Esophagus (tissue), 2 donors: ENCODE results near the gene POMGNT2. TPM values are rescaled to one million over a fixed set of nuclear protein-coding genes. Genes with fewer than 3 reads are reported as not detected.

Source experiments
- H3K27ac ChIP-seq, 2 donors: one replicate each; pipeline ENCODE4 v1.5.1; 2013; ENCODE audit warnings: low read depth in 2 of 2, mild to moderate bottlenecking in 2 of 2, inconsistent platforms in 1 of 2, low read length in 1 of 2, moderate library complexity in 1 of 2
- H3K27me3 ChIP-seq, 2 donors: one replicate each; pipeline ENCODE4 v1.6.1; 2013; ENCODE audit warnings: low read length in 2 of 2, control low read depth in 1 of 2, mild to moderate bottlenecking in 1 of 2; ENCODE audit not compliant: insufficient read depth in 2 of 2, control insufficient read depth in 1 of 2
- H3K36me3 ChIP-seq, 2 donors: one replicate each; pipeline ENCODE4 v1.6.1; 2013; ENCODE audit warnings: low read length in 1 of 2; ENCODE audit not compliant: control insufficient read depth in 2 of 2, insufficient read depth in 2 of 2
- H3K4me1 ChIP-seq, 2 donors: one replicate each; pipeline ENCODE4 v1.6.1; 2013; ENCODE audit warnings: low read length in 1 of 2; ENCODE audit not compliant: control insufficient read depth in 2 of 2, insufficient read depth in 2 of 2
- H3K4me3 ChIP-seq, 2 donors: one replicate each; pipeline ENCODE4 v1.5.1; 2013; ENCODE audit warnings: low read length in 2 of 2, mild to moderate bottlenecking in 2 of 2, low read depth in 1 of 2, moderate library complexity in 1 of 2
- H3K9me3 ChIP-seq, 2 donors: one replicate each; pipeline ENCODE4 v1.6.1; 2013; ENCODE audit warnings: mild to moderate bottlenecking in 2 of 2, low read depth in 1 of 2, low read length in 1 of 2, moderate library complexity in 1 of 2; ENCODE audit not compliant: control insufficient read depth in 2 of 2, insufficient read depth in 1 of 2
- WGBS, 2 donors: extraction: QIAGEN DNeasy Blood & Tissue Kit; methylation state at CpG; one replicate each; pipeline ENCODE4 v1.1.7; 2013; 5-methylcytosine and 5-hydroxymethylcytosine counted together
- polyA plus RNA-seq, 2 donors: library from polyadenylated mRNA; stranded (reverse); fragments of 200-250 nt; gene quantifications; one replicate each; pipeline ENCODE4 v1.2.3, GENCODE V29; 2013
- donor health status: healthy with polysubstance abuse.
- donor health status: Bipolar disorder and iron deficiency.

POMGNT2 gene
- polyA plus RNA-seq, 2 donors: 2.0 to 7.2 TPM

DNA sequence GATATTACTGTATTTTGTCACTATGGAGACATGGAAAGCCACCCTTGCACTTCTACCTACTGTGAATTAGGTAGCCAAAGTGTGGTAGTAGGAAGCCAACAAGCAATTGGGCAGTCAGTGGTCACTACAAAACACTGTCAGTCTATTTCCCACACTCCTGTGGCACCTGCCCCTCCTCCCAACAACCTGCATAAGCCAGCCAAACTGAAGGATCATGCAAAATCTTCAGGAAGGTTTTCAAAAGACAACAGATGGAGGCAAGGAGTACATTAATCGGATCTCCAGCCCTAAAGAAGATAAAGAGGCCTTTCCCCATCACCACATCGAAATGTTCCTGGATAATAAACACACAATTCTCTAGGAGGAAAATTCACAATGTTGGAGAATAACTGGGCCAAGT, 11.9 kb downstream of the POMGNT2 start:
- Histone ChIP-seq H3K9me3 (no peaks in the 10 kb centered on the region), H3K4me3 (no peak overlapping the region), H3K27me3 (no peaks in the 10 kb centered on the region), H3K36me3 (no peaks in the 10 kb centered on the region), H3K27ac (no peak overlapping the region), H3K4me1 (peaks cover 0 to 4% of the 10 kb centered on the region in 2 donors)
- WGBS, 2 donors: 89 to 96% methylated on average over 2 of the region's 2 CpGs

DNA sequence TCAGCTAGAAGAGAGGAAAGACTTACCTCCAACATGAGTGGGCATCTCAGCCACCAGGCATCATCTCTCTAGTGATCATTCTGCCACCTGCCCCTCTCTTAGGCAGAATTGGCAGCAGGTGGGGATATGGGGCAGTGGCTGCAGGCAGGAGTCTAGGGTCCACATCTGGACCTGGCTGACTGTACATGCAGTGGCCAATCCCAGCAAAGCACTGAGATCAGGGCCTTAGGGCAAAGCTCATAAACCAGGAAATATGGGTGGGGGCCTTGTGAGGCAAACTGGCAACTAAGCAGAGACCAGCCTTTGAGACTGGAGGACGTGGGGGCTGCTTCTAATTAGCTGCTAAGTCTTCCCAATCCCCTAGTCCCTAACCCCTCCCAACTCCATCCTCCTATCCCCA, 12.9 kb downstream of the POMGNT2 start:
- 52 to 75% methylated on average over 1 of the region's 1 CpG for WGBS, 2 donors
- Histone ChIP-seq H3K36me3 (peaks cover 0 to 4% of the 10 kb centered on the region in 2 donors), H3K4me3 (no peak overlapping the region), H3K4me1 (peaks cover 0 to 4% of the 10 kb centered on the region in 2 donors), H3K9me3 (no peaks in the 10 kb centered on the region), H3K27ac (no peak overlapping the region), H3K27me3 (no peaks in the 10 kb centered on the region)

DNA sequence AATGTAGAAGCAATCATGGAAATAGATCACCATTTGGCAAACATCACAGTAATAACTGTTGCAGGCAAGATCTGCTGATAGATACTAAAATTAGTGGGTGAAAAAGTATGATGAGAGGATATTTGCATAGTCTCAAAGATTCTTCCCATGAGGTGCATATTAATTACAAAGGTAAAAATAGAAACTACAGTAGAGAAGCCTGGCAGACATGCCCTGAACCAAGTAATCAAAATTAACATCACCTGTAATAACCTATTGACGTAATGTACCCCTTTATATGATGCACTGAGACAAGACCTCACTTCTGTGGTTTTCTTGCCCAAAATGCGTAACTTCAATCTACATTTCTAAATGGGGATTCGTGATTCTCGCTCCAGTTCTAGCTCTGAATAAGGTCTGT, 14.4 kb downstream of the POMGNT2 start:
- H3K4me1 ChIP-seq: peaks cover 2 to 4% of the 10 kb centered on the region in 2 donors
- H3K27me3 ChIP-seq: no peaks in the 10 kb centered on the region
- 94 to 100% methylated on average over 4 of the region's 4 CpGs for whole genome bisulfite sequencing, 2 donors

DNA sequence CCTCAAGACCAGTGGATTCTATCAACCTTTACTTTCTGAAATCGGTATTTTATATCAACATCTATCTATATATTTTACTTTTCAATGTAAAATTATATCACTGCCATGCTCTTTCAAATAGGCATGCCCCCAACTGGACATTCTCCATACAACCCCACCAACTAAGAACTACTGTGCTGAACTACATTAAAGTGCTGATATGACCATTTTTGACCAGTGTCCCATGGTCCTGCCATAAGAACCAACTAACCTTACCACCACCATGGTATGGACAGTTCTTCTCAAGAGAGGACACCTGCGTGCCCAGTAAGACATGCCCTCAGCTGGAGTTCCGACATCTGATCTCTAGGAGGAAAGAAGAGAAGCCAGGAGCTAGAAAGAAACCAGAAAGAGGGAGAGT, 15.6 kb downstream of the POMGNT2 start:
- Histone ChIP-seq H3K36me3 (peaks cover 4% of the 10 kb centered on the region in 2 donors), H3K9me3 (no peaks in the 10 kb centered on the region), H3K4me3 (no peak overlapping the region), H3K27ac (no peak overlapping the region), H3K4me1 (peaks cover 2 to 4% of the 10 kb centered on the region in 2 donors), H3K27me3 (no peaks in the 10 kb centered on the region)
- 91% methylated on average over 3 of the region's 3 CpGs for WGBS, 2 donors

More for the DNA sequence above, 14.4 kb downstream of the POMGNT2 start:
- H3K27ac ChIP-seq: no peak overlapping the region
- no peaks in the 10 kb centered on the region for H3K9me3 ChIP-seq
- peaks cover 0 to 4% of the 10 kb centered on the region in 2 donors for H3K36me3 ChIP-seq
- H3K4me3 ChIP-seq: no peak overlapping the region

DNA sequence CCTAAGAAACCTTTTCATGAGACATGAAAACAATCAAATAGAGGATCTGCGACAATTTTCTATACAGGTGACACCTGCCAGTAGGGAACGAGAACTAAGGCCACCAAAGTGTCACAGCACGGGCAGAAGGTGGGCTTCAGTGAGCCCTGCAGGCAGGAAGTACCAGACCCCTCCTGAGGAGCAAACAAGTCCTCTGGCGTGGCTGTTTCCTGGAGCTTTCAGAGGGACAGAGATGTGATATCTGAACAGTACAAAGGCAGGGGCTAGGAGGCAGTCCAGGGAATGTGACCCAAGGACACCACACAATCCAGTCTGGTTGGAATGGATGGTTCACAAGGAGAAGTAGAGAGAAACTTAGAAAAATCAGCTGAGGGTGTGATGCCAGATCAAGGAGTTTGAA, 16.8 kb downstream of the POMGNT2 start:
- H3K27ac ChIP-seq: no peak overlapping the region
- peaks cover 2 to 4% of the 10 kb centered on the region in 2 donors for H3K4me1 ChIP-seq
- H3K27me3 ChIP-seq: no peaks in the 10 kb centered on the region
- 94 to 95% methylated on average over 4 of the region's 4 CpGs for WGBS, 2 donors
- no peaks in the 10 kb centered on the region for H3K9me3 ChIP-seq
- peaks cover 4% of the 10 kb centered on the region in 2 donors for H3K36me3 ChIP-seq
- no peak overlapping the region for H3K4me3 ChIP-seq

DNA sequence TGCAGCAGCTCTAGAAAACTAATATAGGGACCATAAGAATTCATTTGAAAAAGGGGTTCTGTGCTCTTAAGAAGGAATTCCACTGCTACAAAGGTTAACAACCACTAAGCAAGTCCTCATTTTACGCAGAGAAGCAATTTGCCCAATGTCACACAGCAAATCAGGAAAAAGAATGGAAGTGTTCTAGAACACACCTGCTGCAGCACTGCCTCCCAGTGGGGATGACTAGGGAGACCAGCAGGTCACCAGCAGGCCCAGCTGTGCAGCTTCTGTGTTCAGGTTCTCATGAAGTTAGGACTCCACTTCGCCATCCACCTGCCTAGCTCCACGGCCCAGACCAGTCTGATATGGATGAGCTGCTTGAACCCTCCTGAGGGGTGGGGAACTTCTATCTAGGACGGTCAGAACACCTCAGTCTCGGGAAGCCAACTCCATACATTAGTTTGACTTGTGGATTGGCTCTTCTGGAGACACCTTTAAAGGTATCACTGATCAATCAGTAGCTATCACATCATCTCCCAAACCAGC, 18.6 kb downstream of the POMGNT2 start:
- H3K4me1 ChIP-seq: peaks cover 0 to 2% of the 10 kb centered on the region in 2 donors
- H3K27ac ChIP-seq: no peak overlapping the region
- no peaks in the 10 kb centered on the region for H3K27me3 ChIP-seq
- peaks cover 4% of the 10 kb centered on the region in 2 donors for H3K36me3 ChIP-seq
- WGBS, 2 donors: 96 to 100% methylated on average over 5 of the region's 5 CpGs
- H3K9me3 ChIP-seq: no peaks in the 10 kb centered on the region
- no peak overlapping the region for H3K4me3 ChIP-seq

DNA sequence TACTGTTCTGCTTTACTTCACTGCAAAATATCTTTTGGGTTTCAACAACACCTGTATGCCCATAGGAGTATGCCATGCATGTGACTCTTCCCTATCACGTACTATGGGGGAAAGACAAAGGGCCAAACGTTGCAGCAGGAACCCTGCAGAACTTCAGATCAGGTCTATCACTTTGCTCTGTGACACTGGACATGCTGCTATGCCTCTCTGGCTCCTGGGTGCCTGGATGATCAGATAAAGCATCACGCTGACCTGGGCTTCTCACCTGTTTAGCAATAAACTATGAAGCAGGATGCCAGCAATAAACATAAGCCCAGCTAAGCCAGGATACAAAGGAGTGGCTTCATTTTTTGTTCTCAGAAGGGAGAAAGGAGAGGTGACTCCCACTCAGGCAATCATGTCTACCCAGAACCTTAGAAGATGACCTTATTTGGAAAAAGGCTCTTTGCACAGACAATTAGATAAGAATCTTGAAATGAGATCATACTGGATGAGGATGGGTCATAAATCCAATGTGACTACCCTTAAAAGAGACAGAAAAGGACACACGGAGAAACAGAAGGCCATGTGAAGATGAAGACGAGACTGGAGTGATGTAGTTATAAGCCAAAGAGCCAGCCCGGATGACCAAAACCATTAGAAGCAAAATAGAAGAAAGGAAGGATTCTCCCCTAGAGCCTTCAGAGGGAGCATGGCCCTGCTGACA, 19.3 kb downstream of the POMGNT2 start:
- 92 to 94% methylated on average over 6 of the region's 6 CpGs for WGBS, 2 donors
- H3K9me3 ChIP-seq: no peaks in the 10 kb centered on the region
- H3K4me1 ChIP-seq: peaks cover 0 to 2% of the 10 kb centered on the region in 2 donors

DNA sequence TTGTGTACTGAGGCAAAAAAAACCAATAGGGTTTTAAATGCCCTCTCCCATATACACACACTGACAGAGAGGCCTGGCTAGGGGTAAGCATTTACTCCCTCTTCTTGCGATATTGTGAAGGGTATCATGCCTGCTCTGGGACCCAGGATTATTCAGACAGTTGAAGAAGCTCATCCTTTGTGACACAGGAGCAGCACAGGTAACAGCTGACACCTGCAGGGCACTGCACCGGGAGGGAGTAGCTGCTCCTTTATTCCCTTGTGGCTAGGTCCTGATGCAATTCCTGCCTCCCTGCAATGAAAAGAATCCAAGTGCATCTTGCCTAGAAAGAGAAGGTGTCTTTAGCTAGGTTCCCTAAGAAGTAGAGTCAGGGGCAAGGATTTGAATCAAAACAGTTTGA, 23.4 kb downstream of the POMGNT2 start:
- Histone ChIP-seq H3K4me1 (peaks cover 0 to 2% of the 10 kb centered on the region in 2 donors), H3K4me3 (no peak overlapping the region), H3K27me3 (no peaks in the 10 kb centered on the region), H3K9me3 (no peaks in the 10 kb centered on the region), H3K36me3 (peaks cover 7 to 19% of the 10 kb centered on the region in 2 donors), H3K27ac (no peak overlapping the region)
- 94 to 97% methylated on average over 2 of the region's 2 CpGs for WGBS, 2 donors

More for the DNA sequence above, 19.3 kb downstream of the POMGNT2 start:
- H3K36me3 ChIP-seq: peaks cover 4% of the 10 kb centered on the region in 2 donors
- no peak overlapping the region for H3K27ac ChIP-seq
- H3K27me3 ChIP-seq: no peaks in the 10 kb centered on the region
- no peak overlapping the region for H3K4me3 ChIP-seq

DNA sequence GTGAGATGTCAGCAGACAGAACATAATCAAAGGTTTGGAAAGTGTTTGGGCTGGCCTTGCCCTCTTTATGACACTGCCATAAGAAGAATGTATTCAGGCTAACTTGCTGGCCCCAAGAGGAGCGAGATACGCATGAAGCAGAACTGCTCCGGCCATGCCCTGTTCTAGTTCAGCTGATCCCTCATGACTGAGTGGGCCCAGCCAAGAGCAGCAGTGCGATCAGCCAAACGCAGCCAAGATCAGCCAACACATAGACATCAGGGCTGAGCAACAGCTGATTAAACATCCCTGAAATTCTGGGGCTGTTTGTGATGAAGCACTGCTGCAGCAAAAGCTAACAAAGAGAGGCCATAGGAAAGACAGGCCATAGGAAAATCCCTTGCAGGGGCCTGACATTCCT, 24.1 kb downstream of the POMGNT2 start:
- H3K4me1 ChIP-seq: no peaks in the 10 kb centered on the region
- WGBS, 2 donors: 81 to 92% methylated on average over 5 of the region's 5 CpGs
- peaks cover 7 to 19% of the 10 kb centered on the region in 2 donors for H3K36me3 ChIP-seq
- H3K9me3 ChIP-seq: no peaks in the 10 kb centered on the region
- H3K27ac ChIP-seq: no peak overlapping the region
- H3K27me3 ChIP-seq: no peaks in the 10 kb centered on the region
- H3K4me3 ChIP-seq: no peak overlapping the region
